ENCODE results near the gene THADA.

DNA sequence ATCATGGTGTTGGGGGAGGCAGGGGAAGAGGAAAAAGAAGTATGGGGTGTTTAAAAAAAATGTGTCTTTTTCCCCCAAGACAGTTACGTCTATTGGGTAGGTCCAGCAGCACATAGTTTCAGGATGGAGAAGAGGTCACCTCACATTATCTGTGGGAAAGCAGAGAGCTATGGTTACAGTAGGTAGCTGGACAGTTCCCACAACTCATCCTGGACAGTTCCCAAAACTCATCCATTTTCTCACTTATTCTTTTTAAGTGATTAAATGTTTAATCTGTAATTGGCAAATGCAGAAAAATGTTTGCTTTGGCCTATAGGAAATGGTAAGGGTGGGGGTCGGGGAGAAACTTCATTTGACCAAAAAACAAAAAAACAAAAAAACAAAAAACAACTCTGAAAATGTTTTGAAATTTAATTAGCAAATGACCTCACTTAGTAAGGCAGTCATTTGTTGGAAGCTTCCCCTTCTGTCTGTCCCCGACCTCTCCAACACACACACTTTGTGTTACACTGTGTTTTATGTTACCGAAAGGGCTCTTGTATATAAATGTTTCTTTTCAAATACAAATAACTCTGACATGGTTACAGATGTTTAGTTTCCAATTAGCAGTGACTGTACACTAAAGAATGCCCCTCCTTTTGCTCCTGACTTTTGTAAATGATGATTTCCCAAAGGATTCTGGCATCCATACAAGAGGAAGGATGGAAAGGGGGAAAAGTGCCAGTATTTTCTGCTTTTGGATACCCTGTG, 196.1 kb downstream of the THADA start:
- TF ChIP-seq, protein P1, sequence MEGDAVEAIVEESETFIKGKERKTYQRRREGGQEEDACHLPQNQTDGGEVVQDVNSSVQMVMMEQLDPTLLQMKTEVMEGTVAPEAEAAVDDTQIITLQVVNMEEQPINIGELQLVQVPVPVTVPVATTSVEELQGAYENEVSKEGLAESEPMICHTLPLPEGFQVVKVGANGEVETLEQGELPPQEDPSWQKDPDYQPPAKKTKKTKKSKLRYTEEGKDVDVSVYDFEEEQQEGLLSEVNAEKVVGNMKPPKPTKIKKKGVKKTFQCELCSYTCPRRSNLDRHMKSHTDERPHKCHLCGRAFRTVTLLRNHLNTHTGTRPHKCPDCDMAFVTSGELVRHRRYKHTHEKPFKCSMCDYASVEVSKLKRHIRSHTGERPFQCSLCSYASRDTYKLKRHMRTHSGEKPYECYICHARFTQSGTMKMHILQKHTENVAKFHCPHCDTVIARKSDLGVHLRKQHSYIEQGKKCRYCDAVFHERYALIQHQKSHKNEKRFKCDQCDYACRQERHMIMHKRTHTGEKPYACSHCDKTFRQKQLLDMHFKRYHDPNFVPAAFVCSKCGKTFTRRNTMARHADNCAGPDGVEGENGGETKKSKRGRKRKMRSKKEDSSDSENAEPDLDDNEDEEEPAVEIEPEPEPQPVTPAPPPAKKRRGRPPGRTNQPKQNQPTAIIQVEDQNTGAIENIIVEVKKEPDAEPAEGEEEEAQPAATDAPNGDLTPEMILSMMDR (IDR thresholded peaks at IDR 0.05; ENCODE audit: low read length), result no peak
- no peak for TF ChIP-seq EZH2 (IDR thresholded peaks at IDR 0.05; ENCODE audit: borderline replicate concordance, low read length)
